ENCODE measurements around the gene TTLL3.

Gene TTLL3

GRCh38 chr3:9781551-9781950, 28.5 kb upstream of the TTLL3 start:
- DNase-seq = no peak

GRCh38 chr3:9781978-9782603, 28.0 kb upstream of the TTLL3 start:
- DNase-seq = no peak

DNA sequence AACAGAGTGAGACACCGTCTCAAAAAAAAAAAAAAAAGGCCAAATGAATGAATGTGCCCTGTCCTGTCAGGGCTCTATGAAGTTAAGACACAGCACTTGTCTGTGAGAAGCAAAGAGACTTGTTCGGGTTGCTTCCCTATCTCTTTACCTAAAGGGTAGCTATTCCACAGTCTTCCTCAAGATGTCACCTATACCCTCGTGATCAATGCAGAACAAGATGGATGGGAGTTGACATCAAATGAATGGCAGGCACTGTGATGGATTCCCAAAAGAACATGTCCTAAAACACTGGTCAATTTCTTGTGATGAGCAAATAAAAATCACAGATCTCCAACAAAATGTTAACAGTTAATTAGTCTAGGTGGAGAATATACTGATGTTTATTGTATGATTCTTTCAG, 27.3 kb upstream of the TTLL3 start:
- DNase-seq = no peak

DNA sequence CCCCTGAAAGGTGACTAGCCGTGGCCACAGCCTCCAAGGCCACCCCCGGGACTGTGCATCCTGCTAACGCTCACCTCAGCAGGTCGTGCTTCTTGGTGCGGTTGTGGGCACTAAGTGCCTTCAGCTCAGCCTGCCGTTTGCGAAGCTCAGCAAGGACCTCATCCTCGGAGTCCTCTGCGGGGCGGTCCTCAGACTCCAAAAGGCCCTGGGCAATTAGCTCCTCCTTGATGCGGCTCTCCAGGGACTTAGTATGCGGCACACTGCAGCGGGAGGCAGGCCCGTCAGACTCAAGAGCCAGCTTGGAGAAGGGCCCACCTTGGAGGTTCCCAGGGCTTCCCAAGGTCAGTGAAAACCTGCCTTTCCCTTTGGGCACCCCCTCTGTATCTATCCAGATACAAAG, 26.1 kb upstream of the TTLL3 start:
- no peak for DNase-seq

DNA sequence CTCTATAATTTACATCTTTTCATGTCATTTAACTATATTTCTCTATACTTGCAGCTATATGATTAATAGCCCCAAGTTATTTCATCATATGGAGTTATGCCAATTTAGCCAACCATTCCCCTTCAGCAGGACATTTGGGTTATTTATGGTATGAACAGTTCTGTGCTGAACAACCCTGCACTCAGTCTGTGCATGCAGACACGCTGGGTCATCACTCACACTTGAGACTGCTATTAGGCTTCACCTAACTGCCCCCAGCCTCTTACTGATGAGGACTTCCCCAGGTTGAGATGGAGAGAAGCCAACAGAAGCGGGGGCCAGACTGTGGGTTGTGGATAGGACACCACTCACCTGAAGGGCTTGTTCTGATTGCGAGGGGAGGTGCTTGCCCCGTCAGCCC, 25.1 kb upstream of the TTLL3 start:
- DNase-seq = no peak

GRCh38 chr3:9785602-9786001, 24.5 kb upstream of the TTLL3 start:
- DNase-seq = no peak

- DNase-seq = no peak
Observed at GRCh38 chr3:9786209-9786739, 23.8 kb upstream of the TTLL3 start.

DNA sequence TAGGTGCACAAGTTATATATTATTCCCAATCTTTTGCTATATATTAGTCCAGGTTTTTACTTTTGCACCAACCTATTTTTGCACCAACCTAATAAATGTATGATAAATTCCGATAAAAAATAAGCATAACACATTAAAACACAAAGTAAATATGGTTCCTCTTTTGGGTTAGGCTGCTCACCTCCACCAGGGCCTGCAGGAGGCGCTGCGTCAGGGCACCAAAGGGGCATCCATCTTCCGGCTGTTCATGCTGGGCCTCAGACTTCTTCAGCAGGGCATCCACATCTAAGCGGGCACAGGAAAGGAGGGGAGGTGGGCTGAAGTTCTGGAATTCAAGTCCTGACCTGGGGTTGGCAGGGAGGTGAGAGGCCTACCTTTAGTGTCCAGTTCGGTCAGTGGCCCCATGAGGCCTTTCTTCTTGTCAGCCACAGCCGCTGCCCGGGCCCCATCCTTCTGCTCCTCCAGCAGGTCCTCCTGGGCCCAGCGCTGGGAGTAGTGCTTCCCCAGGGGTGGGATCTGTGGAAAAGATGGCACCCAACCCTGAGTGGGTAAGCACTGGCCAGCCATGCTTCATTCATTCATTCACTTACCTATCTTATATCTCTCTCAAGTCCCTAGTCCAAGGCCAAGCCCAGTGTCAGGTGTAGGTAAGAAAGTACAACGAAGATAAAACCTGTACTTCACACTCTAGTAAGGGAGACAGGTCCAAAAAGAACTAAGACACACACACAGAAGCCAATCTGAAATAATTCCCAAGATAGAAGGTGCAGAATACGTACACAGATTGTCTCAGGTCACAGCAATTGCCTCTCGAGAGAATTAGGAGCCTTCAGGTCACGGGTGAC, 23.0 kb upstream of the TTLL3 start:
- DNase-seq = no peak

GRCh38 chr3:9787714-9788113, 22.3 kb upstream of the TTLL3 start:
- DNase-seq = peak in 1 of 2 experiments; percentile 28

DNA sequence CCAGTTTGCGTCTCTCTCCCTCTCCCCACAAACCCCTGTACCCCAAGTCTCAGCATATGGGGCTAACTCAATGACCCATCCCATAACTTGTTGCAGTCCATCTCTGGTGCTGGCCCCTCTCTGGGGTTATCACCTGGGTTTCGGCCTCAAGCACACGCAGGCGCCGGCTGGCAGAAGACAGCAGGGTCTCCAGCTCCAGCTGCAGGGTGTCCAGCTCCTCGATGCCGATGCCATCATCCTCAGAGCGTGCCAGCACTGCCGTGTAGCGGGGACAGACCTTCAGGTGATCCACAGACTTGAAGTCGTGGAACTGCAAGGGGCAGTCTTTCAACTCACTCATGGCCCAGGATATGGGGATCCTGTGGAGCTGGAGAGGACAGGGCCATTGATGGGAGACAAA, 18.9 kb upstream of the TTLL3 start:
- no peak for DNase-seq

GRCh38 chr3:9791790-9792404, 18.2 kb upstream of the TTLL3 start:
- no peak for DNase-seq

DNA sequence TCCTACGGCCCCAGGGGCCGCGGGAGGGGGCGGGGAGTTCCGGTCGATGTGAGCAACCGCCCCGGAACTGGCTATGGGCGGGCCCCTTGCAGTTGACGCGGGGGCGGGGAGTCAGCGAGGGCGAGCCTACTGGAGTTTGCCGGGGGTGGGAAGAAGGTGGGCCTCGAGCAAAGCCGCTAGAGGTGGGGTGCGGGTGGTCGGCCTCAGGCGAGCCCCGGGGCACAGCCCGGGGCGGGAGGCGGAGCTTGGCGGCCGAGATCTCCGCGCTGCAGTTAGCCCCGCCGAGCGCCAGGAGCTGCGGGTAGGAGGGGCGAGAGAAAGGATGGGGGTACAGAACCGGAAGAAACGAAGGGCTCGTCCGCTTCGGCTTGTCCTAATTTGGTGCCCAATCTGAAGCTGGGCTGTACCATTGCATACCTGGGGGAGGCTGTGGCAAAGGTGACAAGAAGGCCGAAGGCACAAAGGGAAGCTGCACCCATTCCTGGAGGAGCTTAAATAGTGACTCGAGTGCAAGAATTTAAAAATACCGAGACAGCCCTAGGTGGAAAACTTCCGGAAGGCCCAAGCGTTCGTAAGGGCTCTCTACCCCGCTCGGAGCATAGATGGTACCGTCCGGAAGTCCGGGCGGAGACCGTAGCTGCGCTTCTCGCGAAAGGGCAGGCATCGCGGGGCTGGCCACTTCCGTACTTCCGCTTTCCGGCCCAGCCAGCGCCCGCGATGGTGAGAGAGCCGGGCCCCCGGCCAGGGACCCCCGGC, 17.5 kb upstream of the TTLL3 start, which contains the start of the genes ARPC4 and TADA3:
Gene ARPC4 (plus strand): TSS at position 678 of the 756 bp plus-strand sequence. CDS start 40 bp downstream, at position 718.
Gene TADA3 (minus strand): TSS at position 69 of the 756 bp plus-strand sequence. CDS start 1,007 bp downstream, outside the sequence.
- DNase-seq = peak; percentile 88 to 92

GRCh38 chr3:9793161-9793781, 16.8 kb upstream of the TTLL3 start:
- no peak for DNase-seq

- DNase-seq = no peak
Observed at GRCh38 chr3:9794400-9794799, 15.7 kb upstream of the TTLL3 start.

GRCh38 chr3:9795207-9795606, 14.9 kb upstream of the TTLL3 start:
- DNase-seq = no peak

DNA sequence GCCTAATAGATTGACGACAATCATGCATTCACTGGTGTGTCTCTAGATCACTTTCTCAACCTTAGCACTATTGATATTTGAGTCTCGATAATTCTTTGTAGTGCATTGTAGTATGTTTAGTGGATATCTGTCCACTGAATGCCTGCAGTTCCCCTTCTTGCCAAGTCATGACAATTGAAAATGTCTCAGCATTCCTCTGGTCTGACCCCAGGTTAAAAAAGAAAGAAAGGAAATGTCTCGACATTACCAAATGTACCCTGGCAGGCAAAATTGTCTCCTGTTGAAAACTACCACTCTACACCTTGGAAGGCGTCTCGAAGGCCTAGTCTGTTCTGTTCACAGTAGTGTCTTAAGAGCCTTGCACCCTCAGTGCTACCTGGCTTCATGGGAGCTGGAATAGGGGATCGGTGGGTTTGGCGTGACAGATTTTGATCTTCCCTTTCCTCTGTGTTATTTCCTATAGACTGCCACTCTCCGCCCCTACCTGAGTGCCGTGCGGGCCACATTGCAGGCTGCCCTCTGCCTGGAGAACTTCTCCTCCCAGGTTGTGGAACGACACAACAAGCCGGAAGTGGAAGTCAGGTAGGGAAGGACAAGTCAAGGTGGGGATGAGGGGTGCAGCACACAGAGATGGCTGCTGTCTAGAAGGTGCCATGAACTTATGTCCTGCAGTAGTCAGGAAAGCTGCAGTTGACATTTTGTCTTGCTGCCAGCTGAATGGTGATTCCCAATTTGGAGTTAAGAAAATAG, 12.7 kb upstream of the TTLL3 start:
- DNase-seq = no peak

GRCh38 chr3:9800529-9800928, 9.5 kb upstream of the TTLL3 start:
- DNase-seq = no peak

- no peak for DNase-seq
Observed at GRCh38 chr3:9803494-9803893, 6.6 kb upstream of the TTLL3 start.

- no peak for DNase-seq
Observed at GRCh38 chr3:9804996-9805395, 5.1 kb upstream of the TTLL3 start.

DNA sequence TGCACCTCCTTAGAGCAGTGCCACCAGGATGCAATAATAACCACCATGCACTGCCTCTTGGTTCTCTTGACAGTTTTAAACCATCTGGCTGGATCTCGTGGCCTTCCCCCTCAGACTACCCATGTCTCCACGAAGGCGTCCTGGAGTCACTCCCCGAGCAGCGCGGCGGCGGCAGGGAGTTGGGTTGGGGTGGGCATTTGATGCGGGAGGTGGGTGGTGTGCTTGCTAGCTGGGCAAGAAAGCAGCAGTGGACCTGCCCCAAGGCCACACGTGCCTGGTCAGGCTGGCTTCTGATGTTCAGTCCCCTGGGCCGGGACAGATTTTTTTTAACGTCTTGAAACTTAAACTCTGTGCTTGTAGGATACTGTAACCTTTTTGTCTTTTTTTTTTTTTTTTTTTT, 3.9 kb upstream of the TTLL3 start:
- DNase-seq = no peak

All from stimulated activated CD4-positive, alpha-beta T cell treated with anti-CD3 and anti-CD28 coated beads, Interleukin-4, amount 100 ng/mL, for 4 hours (primary cell).